ENCODE measurements around the gene EVI2B. TPM values are rescaled to one million over a fixed set of nuclear protein-coding genes. Genes with fewer than 3 reads are reported as not detected.

Gene EVI2B
- total RNA-seq, 1 experiment from 2014 or later: 0.20 TPM

GRCh38 chr17:31321481-31321880, 7.6 kb upstream of the EVI2B start, which contains the start of gene EVI2A:
Gene EVI2A (minus strand): TSS chr17:31321622. CDS start chr17:31319013, 2,609 bp downstream.
- CTCF ChIA-PET: no interaction called here
- Histone ChIP-seq H3K4me1 (ENCODE audit: control insufficient read depth in 1 of 2, insufficient read depth in 2 of 2, low read length in 2 of 2) (no peaks in the 10 kb centered on the region), H2AFZ (ENCODE audit: low read depth, low read length, poor library complexity, severe bottlenecking) (no peak within 1 kb of the TSS), H3K4me2 (ENCODE audit: low read length) (no peak within 1 kb of the TSS), H4K20me1 (ENCODE audit: insufficient read depth) (no peaks in the 10 kb centered on the region), H3K9me2 (ENCODE audit: insufficient read depth) (no peaks in the 10 kb centered on the region), H3K36me3 (ENCODE audit: control insufficient read depth in 1 of 2, insufficient read depth in 2 of 2, low read length in 2 of 2) (no peaks in the 10 kb centered on the region; a peak in 1 of 4 replicates), H3K9me3 (ENCODE audit: control insufficient read depth in 1 of 2, insufficient read depth in 1 of 2, low read depth in 1 of 2, low read length in 2 of 2) (no peaks in the 10 kb centered on the region), H3K9ac (ENCODE audit: low read length) (no peak within 1 kb of the TSS), H3K27me3 (ENCODE audit: insufficient read depth, low read length) (no peaks in the 10 kb centered on the region), H3K4me3 (replicated peaks in 1 of 2; ENCODE audit: low read depth in 1 of 2, low read length in 2 of 2) (no peak within 1 kb of the TSS), H3K27ac (ENCODE audit: low read depth, low read length) (no peak within 1 kb of the TSS), H3K79me2 (ENCODE audit: insufficient read depth, low read length) (no peaks in the 10 kb centered on the region)
- TF ChIP-seq ZBTB33 (IDR thresholded peaks at IDR 0.05; ENCODE audit: extremely low read depth, insufficient replicate concordance, low read length): no peak
- TF ChIP-seq YY1 (IDR thresholded peaks at IDR 0.05; ENCODE audit: extremely low read depth, insufficient replicate concordance, low read depth, low read length): no peak
- no peak for TF ChIP-seq TCF7L2 (IDR thresholded peaks at IDR 0.05; ENCODE audit: borderline replicate concordance, extremely low read depth, insufficient read depth, insufficient read length)
- no peak for TF ChIP-seq POLR2AphosphoS5 (IDR thresholded peaks at IDR 0.05; ENCODE audit: low read depth, low read length)
- no peak for TF ChIP-seq ZFX (IDR thresholded peaks at IDR 0.05)
- TF ChIP-seq FOSL1 (IDR thresholded peaks at IDR 0.05; ENCODE audit: low read depth): no peak
- no peak for TF ChIP-seq POLR2A (IDR thresholded peaks at IDR 0.05; ENCODE audit: borderline replicate concordance, extremely low read depth, insufficient read depth, insufficient read length)
- TF ChIP-seq CEBPB (IDR thresholded peaks at IDR 0.05; ENCODE audit: low read depth): no peak
- TF ChIP-seq CBX3 (IDR thresholded peaks at IDR 0.05; ENCODE audit: low read depth): no peak
- no peak for TF ChIP-seq ZNF274 (IDR thresholded peaks at IDR 0.05; ENCODE audit: low read depth, low read length)
- TF ChIP-seq EZH2 (IDR thresholded peaks at IDR 0.05): no peak
- TF ChIP-seq EZH2phosphoT487 (IDR thresholded peaks at IDR 0.05; ENCODE audit: borderline replicate concordance): no peak
- TF ChIP-seq ELF1 (IDR thresholded peaks at IDR 0.05; ENCODE audit: borderline replicate concordance, low read depth): no peak
- TF ChIP-seq REST (IDR thresholded peaks at IDR 0.05; ENCODE audit: low read depth): no peak
- no peak for TF ChIP-seq ATF3 (IDR thresholded peaks at IDR 0.05)
- no peak for TF ChIP-seq SRF (IDR thresholded peaks at IDR 0.05; ENCODE audit: low read depth)
- no peak for TF ChIP-seq SP1 (IDR thresholded peaks at IDR 0.05; ENCODE audit: low read depth)
- no peak for TF ChIP-seq SIN3A (IDR thresholded peaks at IDR 0.05; ENCODE audit: low read depth)
- DNase-seq (ENCODE audit: low read depth, low spot score): no peak
- intact Hi-C loops (cut with micrococcal nuclease): no loop called here
- BruUV-seq (replicated peaks): no TSS peak
- RAD21 ChIA-PET (ENCODE audit: low non-redundant PET in 1 of 2, low total read pairs in 2 of 2, uncharacterized antibody in 2 of 2, unreplicated experiment in 2 of 2): no interaction called here
- ATAC-seq: no peak
- POLR2A ChIA-PET: no interaction called here
